Stimulated activated CD8-positive, alpha-beta memory T cell treated with anti-CD3 and anti-CD28 coated beads, Interleukin-4, amount 100 ng/mL, for 24 hours (primary cell): ENCODE measurements around the gene CENPF.
"Not testable (repeated sequence)": the region's sequence is repeated elsewhere in the genome, so short reads cannot be mapped to it uniquely, and the experiment has no call there.

ENCODE experiments used
- DNase-seq: peaks from one replicate; pipeline ENCODE4 v3.0.0-alpha.2; 2020; ENCODE audit warnings: low read depth

CENPF gene

GRCh38 chr1:214583113-214583512 lies 19.9 kb upstream of the CENPF start:
- DNase-seq, result no peak

- no peak for DNase-seq
These were observed 19.0 kb upstream of the CENPF start for GRCh38 chr1:214583824-214584554.

DNA sequence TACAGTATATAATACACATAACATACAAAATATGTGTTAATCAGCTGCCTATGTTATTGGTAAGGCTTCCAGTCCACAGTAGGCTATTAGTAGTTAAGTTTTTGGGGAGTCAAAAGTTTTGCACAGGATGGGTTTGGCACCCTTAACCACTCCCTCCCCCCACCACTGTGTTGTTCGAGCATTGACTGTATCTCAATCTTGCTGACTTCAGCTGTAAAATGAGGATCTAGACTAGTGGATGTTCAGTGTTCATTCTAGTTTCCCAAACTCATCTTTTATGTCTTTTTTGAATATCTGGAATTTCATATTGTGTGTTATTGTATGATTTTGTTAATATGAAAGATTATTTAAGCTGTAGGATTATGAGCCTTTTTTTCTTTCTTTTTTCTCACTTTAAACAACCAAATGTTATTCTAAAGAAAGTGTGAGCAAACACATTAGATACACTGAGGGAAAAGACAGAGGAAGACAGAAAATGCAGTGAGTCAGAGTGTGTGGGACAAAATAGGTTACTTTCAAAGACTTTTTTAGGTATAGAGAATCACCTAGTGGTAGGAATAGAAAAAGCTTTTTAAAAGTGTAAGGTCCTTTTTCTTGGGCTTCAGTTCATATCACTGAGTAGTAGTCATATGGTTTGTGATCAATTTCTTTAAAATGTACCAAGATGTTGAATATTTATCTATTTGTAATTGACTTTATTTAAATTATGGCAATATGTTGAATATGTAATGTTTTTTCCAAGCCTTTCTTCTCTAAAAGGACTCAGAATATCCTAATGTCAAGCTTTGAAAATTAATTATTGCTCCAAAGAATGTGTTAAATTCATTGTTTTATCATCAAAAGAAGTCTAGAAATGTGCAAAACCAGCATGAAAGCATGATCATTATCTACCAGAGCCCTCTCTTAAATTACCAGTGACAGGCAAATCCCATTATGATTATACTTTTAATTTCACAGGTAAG lies 17.9 kb upstream of the CENPF start:
- DNase-seq, result no peak

- no peak for DNase-seq
These were observed 16.4 kb upstream of the CENPF start for GRCh38 chr1:214586621-214587020.

GRCh38 chr1:214587165-214587564 lies 15.8 kb upstream of the CENPF start:
- no peak for DNase-seq

- DNase-seq, result no peak
These were observed 13.9 kb upstream of the CENPF start for GRCh38 chr1:214588963-214589597.

- no peak for DNase-seq
These were observed 12.3 kb upstream of the CENPF start for GRCh38 chr1:214590696-214591095.

DNA sequence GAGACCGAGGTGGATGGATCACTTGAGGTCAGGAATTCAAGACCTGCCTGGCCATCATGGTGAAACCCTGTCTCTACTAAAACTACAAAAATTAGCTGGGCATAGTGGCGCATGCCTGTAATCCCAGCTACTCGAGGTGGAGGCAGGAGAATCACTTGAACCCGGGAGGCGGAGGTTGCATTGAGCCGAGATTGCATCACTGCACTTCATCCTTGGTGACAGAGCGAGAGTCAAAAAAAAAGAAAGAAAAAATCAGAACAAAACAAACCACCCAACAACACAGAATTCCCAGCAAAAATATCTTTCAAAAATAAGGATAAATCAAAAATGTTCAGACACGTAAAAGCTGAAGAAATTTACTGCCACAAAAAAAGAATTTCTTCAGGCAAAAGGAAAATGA lies 11.1 kb upstream of the CENPF start:
- not testable (repeated sequence) for DNase-seq

GRCh38 chr1:214593158-214593557 lies 9.8 kb upstream of the CENPF start:
- no peak for DNase-seq

DNA sequence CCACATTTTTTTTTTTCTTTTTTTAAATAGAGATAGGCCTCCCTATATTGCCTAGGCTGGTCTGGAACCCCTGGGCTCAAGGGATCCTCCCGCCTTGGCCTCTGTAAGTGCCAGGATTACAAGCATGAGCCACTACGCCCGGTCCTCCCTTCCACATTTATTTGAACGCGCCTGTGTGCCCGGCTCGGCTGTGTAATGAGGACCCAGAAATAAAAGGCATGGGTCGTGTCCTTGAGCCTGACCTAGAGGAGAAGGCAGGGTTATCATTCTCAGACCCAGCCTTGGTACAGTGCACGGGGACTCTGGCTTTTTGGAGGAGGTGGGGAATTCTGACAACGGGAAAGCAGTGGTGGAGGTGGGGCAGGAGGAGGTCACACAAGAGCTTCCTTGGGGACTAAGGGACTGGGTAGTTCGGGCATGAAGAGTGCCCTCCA lies 841 bp downstream of the CENPF start:
- DNase-seq, result no peak

GRCh38 chr1:214604523-214604922 lies 1.5 kb downstream of the CENPF start:
- no peak for DNase-seq

- not testable (repeated sequence) for DNase-seq
These were observed 2.5 kb downstream of the CENPF start for GRCh38 chr1:214605484-214605883.

- not testable (repeated sequence) for DNase-seq
These were observed 3.2 kb downstream of the CENPF start for GRCh38 chr1:214605933-214606925.

- DNase-seq, result not testable (repeated sequence)
These were observed 4.7 kb downstream of the CENPF start for GRCh38 chr1:214607492-214608215.

DNA sequence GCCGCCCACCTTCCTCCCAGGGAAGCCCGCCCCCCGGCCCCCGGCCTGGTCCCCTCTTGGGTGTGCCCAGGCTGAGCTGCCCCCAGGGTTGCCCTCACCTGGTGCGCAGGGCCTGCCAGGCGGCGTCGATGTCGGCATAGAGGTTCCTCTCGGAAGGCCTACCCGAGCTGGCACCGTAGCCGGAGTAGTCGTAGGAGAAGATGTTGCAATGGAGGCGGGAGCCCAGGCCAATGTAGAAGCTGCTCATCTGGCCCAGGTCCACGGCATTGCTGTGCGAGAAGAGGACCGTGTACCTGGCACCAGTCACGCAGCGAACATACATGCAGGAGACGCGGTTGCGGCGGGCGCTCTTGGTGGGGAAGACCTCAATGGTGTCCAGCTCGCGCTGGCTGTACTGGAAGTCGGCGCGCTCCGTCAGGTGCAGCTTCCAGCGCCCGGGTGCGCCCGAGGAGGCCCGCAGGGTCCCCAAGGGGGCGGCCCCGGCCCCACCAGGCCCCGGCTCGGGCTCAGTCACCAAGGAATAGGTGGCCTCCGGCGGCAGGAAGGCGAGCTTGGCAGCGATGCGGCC lies 5.3 kb downstream of the CENPF start:
- DNase-seq, result not testable (repeated sequence)

DNA sequence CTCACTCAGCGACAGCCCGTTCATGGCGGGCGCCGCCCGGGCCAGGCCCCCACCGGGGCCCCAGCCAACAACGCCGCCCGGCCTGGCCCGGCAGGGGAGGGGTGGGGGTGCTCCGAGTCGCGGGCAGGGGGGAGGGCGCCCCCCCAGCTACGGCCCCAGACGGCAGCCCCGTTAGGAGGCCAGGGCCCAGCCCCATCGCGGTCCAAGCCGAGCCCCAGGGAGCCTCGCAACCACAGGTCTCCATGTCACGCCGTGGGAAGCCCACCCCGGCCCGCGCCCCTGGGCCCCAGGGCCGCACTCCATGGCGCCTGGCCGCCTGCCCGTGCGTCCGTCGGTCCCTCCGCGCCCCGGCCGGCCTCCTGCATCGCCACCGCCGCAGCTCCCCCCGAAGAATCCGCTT lies 5.8 kb downstream of the CENPF start:
- not testable (repeated sequence) for DNase-seq

- DNase-seq, result no peak
These were observed 6.7 kb downstream of the CENPF start for GRCh38 chr1:214609692-214610091.

GRCh38 chr1:214610136-214610535 lies 7.1 kb downstream of the CENPF start:
- DNase-seq, result not testable (repeated sequence)

DNA sequence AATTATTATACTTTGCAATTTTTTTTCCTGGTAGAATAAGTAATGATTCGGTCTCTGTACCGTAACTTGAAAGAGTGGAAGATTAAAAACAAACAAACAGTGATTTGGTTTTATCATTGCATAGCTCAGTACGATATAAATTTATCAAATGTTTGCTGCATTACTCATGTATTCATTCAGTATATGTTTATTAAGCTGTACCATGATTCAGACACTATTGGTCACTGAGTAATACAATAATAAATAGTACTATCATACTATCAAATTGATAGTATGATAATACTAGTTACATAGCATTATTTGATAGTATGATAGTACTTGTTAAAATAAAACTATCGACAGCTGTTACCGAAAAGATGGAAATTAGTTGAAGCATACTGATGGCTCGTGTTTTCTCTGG lies 12.1 kb downstream of the CENPF start:
- DNase-seq, result no peak

DNA sequence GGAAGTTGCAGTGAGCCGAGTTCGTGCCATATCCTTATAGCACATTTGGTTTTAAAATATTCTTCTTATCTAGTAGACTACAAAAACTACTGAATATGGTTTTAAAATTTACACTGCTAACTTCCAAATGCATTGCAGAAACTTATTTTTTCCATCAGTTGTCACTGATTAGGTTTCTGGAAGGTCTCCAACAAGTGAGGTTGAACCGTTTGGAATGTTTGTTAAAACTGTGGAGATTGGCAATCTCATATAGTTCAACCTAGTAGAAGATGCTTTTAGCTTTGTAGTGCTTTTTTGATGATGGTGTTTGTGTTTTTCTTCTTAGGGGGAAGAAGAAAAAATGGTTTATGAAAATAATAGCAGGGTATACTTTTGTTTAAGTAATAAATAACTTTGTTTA lies 12.9 kb downstream of the CENPF start:
- no peak for DNase-seq
